H1 (cell line): Measurements from ENCODE around the gene LDLRAD4. TPM values are rescaled to one million over a fixed set of nuclear protein-coding genes. Genes with fewer than 3 reads are reported as not detected.

ENCODE experiments used
- CTCF ChIA-PET: fragments of 300-600 bp; sonication (Branson Sonifier 250); formaldehyde crosslinking; loops from one replicate; lab custom pipeline; 2021; ENCODE audit not compliant: partially characterized antibody; lab: Charles Lee
- POLR2A ChIA-PET: fragments of 300-600 bp; sonication (Branson Sonifier 250); formaldehyde crosslinking; loops from one replicate; lab custom pipeline; 2021; ENCODE audit warnings: inconsistent platforms; ENCODE audit not compliant: partially characterized antibody; lab: Charles Lee
- DNase-seq, 2 experiments: peaks; one replicate each; pipeline versions ENCODE4 v3.0.0 to v3.0.0-alpha.2; 2010 to 2022; ENCODE audit warnings: low spot score in 2 of 2, low read depth in 1 of 2, mixed read lengths in 1 of 2
- FAIRE-seq: peaks from 2 replicates; lab custom pipeline; 2011; peaks lifted over from hg19 to GRCh38; lab: Jason Lieb, UNC
- H2AFZ ChIP-seq: 2 replicates; pipeline ENCODE4 v1.8.1; 2012; ENCODE audit warnings: low read length, inconsistent platforms
- H2AK5ac ChIP-seq: 2 replicates; pipeline ENCODE4 v1.6.1; 2013; ENCODE audit warnings: low read depth, low read length
- H2BK120ac ChIP-seq: replicated peaks from 2 replicates; pipeline ENCODE3; 2013; ENCODE audit warnings: low read depth, low read length, inconsistent platforms
- H2BK12ac ChIP-seq: 2 replicates; pipeline ENCODE4 v1.6.1; 2013; ENCODE audit warnings: low read depth, low read length
- H2BK15ac ChIP-seq: 2 replicates; pipeline ENCODE4 v1.6.1; 2013; ENCODE audit warnings: low read length
- H2BK20ac ChIP-seq: 2 replicates; pipeline ENCODE4 v1.6.1; 2013; ENCODE audit warnings: low read length
- H2BK5ac ChIP-seq: 2 replicates; pipeline ENCODE4 v1.6.1; 2013; ENCODE audit warnings: low read depth, low read length
- H3K14ac ChIP-seq: 2 replicates; pipeline ENCODE4 v1.6.1; 2013; ENCODE audit warnings: inconsistent platforms; ENCODE audit not compliant: insufficient read length
- H3K18ac ChIP-seq: 2 replicates; pipeline ENCODE4 v1.6.1; 2013; ENCODE audit warnings: low read length; ENCODE audit errors: extremely low read depth
- H3K23ac ChIP-seq: 2 replicates; pipeline ENCODE4 v1.6.1; 2013; ENCODE audit warnings: inconsistent platforms; ENCODE audit not compliant: insufficient read length
- H3K23me2 ChIP-seq: 2 replicates; pipeline ENCODE4 v1.6.1; 2013; ENCODE audit warnings: low read depth, low read length
- H3K27ac ChIP-seq: 2 replicates; pipeline ENCODE4 v1.6.1; 2011; ENCODE audit warnings: low read depth, low read length, inconsistent platforms
- H3K27me3 ChIP-seq, 4 experiments: replicated peaks in 1 of 4; 1 replicate in 1 of 4; 2 replicates in 3 of 4; pipeline versions ENCODE4 v1.6.1 to v1.8.1; 2011 to 2013; ENCODE audit warnings: low read length in 3 of 4, mild to moderate bottlenecking in 3 of 4, inconsistent platforms in 2 of 4, mixed read lengths in 2 of 4, moderate library complexity in 1 of 4; ENCODE audit not compliant: control insufficient read depth in 3 of 4, insufficient read depth in 3 of 4; ENCODE audit errors: extremely low read depth in 1 of 4
- H3K36me3 ChIP-seq, 4 experiments: 2 replicates each; pipeline versions ENCODE4 v1.6.1 to v1.8.1; 2011 to 2013; ENCODE audit warnings: mild to moderate bottlenecking in 4 of 4, low read length in 3 of 4, moderate library complexity in 2 of 4, control low read depth in 1 of 4, inconsistent platforms in 1 of 4; ENCODE audit not compliant: insufficient read depth in 4 of 4, control insufficient read depth in 2 of 4
- H3K4ac ChIP-seq: replicated peaks from 2 replicates; pipeline ENCODE3; 2013; ENCODE audit warnings: low read length, low read depth, mixed read lengths, inconsistent platforms; ENCODE audit not compliant: insufficient read length
- H3K4me1 ChIP-seq, 4 experiments: replicated peaks in 1 of 4; 1 replicate in 1 of 4; 2 replicates in 3 of 4; pipeline versions ENCODE4 v1.6.1 to v1.8.1; 2011 to 2013; ENCODE audit warnings: low read length in 3 of 4, inconsistent platforms in 2 of 4, mixed read lengths in 1 of 4; ENCODE audit not compliant: insufficient read depth in 4 of 4, control insufficient read depth in 3 of 4
- H3K4me2 ChIP-seq, 2 experiments: 2 replicates each; pipeline versions ENCODE4 v1.6.1 to v1.8.1; 2011 to 2013; ENCODE audit warnings: low read depth in 2 of 2, low read length in 2 of 2, control low read depth in 1 of 2, inconsistent platforms in 1 of 2, mild to moderate bottlenecking in 1 of 2; ENCODE audit not compliant: insufficient read depth in 1 of 2
- H3K4me3 ChIP-seq, 4 experiments: fragments of 200-600, 300-600 bp in 1 of 4; sonication (generic), shearing (Covaris generic), sonication (Bioruptor Twin) in 1 of 4; 2 replicates each; pipeline versions ENCODE4 v1.5.1 to v1.8.1; 2011 to 2016; ENCODE audit warnings: low read length in 4 of 4, low read depth in 3 of 4, control low read depth in 2 of 4, inconsistent platforms in 2 of 4, mild to moderate bottlenecking in 2 of 4, mixed read lengths in 1 of 4, moderate library complexity in 1 of 4; ENCODE audit not compliant: insufficient read depth in 2 of 4; ENCODE audit errors: extremely low read depth in 1 of 4
- H3K56ac ChIP-seq: replicated peaks from 2 replicates; pipeline ENCODE3; 2013; ENCODE audit warnings: low read depth, mild to moderate bottlenecking, mixed read lengths, low read length, inconsistent platforms; ENCODE audit not compliant: insufficient read length
- H3K79me1 ChIP-seq: 2 replicates; pipeline ENCODE4 v1.6.1; 2013; ENCODE audit warnings: low read depth, low read length, control low read depth
- H3K79me2 ChIP-seq, 2 experiments: 2 replicates each; pipeline versions ENCODE4 v1.6.1 to v1.8.1; 2012 to 2013; ENCODE audit warnings: low read length in 2 of 2, mild to moderate bottlenecking in 2 of 2, inconsistent platforms in 1 of 2; ENCODE audit not compliant: insufficient read depth in 2 of 2, control insufficient read depth in 1 of 2
- H3K9ac ChIP-seq, 4 experiments: replicated peaks in 1 of 4; 1 replicate in 1 of 4; 2 replicates in 3 of 4; pipeline versions ENCODE4 v1.6.1 to v1.8.1; 2011 to 2013; ENCODE audit warnings: low read depth in 3 of 4, low read length in 3 of 4, control low read depth in 2 of 4, mild to moderate bottlenecking in 2 of 4, moderate library complexity in 2 of 4, inconsistent platforms in 1 of 4; ENCODE audit errors: extremely low read depth in 1 of 4
- H3K9me3 ChIP-seq, 2 experiments: 2 replicates each; pipeline versions ENCODE4 v1.6.1 to v1.8.1; 2012 to 2013; ENCODE audit warnings: mild to moderate bottlenecking in 2 of 2, moderate library complexity in 2 of 2, control low read depth in 1 of 2, inconsistent platforms in 1 of 2, low read depth in 1 of 2, low read length in 1 of 2, mixed read lengths in 1 of 2; ENCODE audit not compliant: insufficient read depth in 2 of 2
- H4K20me1 ChIP-seq, 2 experiments: replicated peaks in 1 of 2; 2 replicates each; pipeline versions ENCODE3 to v1.8.1; 2011 to 2013; ENCODE audit warnings: inconsistent platforms in 2 of 2, low read length in 2 of 2, mild to moderate bottlenecking in 1 of 2; ENCODE audit not compliant: insufficient read depth in 2 of 2, control insufficient read depth in 1 of 2
- H4K5ac ChIP-seq: 2 replicates; pipeline ENCODE4 v1.6.1; 2013; ENCODE audit warnings: low read length, low read depth, mixed read lengths, inconsistent platforms; ENCODE audit not compliant: insufficient read length
- H4K8ac ChIP-seq: 2 replicates; pipeline ENCODE4 v1.8.0; 2013; ENCODE audit warnings: mild to moderate bottlenecking, moderate library complexity, low read length, inconsistent platforms; ENCODE audit not compliant: insufficient read depth; ENCODE audit errors: extremely low read depth
- H4K91ac ChIP-seq: replicated peaks from 2 replicates; pipeline ENCODE3; 2013; ENCODE audit warnings: low read length, mixed read lengths, inconsistent platforms; ENCODE audit not compliant: insufficient read length
- ATF2 ChIP-seq: IDR thresholded peaks from 2 replicates; pipeline ENCODE4 v1.6.1; 2012; ENCODE audit warnings: low read length, inconsistent platforms
- CEBPB ChIP-seq: IDR thresholded peaks from 2 replicates; pipeline ENCODE4 v1.6.1; 2012; ENCODE audit warnings: low read depth, low read length
- CHD1 ChIP-seq: IDR thresholded peaks from 2 replicates; pipeline ENCODE4 v1.6.1; 2012; ENCODE audit warnings: low read depth, low read length, improper control_type of control experiment
- GTF2F1 ChIP-seq: IDR thresholded peaks from 2 replicates; pipeline ENCODE4 v1.6.1; 2012; ENCODE audit warnings: low read depth, low read length, improper control_type of control experiment, borderline replicate concordance
- JUND ChIP-seq: IDR thresholded peaks from 2 replicates; pipeline ENCODE4 v1.6.1; 2011; ENCODE audit warnings: mild to moderate bottlenecking, improper control_type of control experiment, low read length
- KDM1A ChIP-seq: fragments of 200-600, 300-600 bp; sonication (generic); IDR thresholded peaks from 2 replicates; pipeline ENCODE4 v1.7.1; 2016; ENCODE audit warnings: mild to moderate bottlenecking, low read length, borderline replicate concordance
- NRF1 ChIP-seq: IDR thresholded peaks from 2 replicates; pipeline ENCODE4 v1.6.1; 2011; ENCODE audit warnings: mild to moderate bottlenecking, low read depth, low read length, improper control_type of control experiment
- SAP30 ChIP-seq: fragments of 300-600 bp; sonication (generic); IDR thresholded peaks from 2 replicates; pipeline ENCODE4 v1.7.1; 2012; ENCODE audit warnings: low read length, moderate library complexity, mild to moderate bottlenecking, inconsistent platforms; ENCODE audit not compliant: insufficient read depth, insufficient replicate concordance
- SIRT6 ChIP-seq: IDR thresholded peaks from one replicate; pipeline ENCODE4 v1.7.1; 2012; ENCODE audit warnings: low read length, inconsistent platforms
- SIX5 ChIP-seq: IDR thresholded peaks from 2 replicates; pipeline ENCODE4 v1.6.1; 2011; ENCODE audit warnings: mild to moderate bottlenecking, low read depth, low read length
- TAF7 ChIP-seq: optimal IDR thresholded peaks from 2 replicates; pipeline ENCODE3; 2011; ENCODE audit warnings: low read depth, mild to moderate bottlenecking, inconsistent platforms, low read length, moderate library complexity, borderline replicate concordance
- TBP ChIP-seq: IDR thresholded peaks from 2 replicates; pipeline ENCODE4 v1.6.1; 2011; ENCODE audit warnings: low read depth, low read length, improper control_type of control experiment
- USF2 ChIP-seq: IDR thresholded peaks from 2 replicates; pipeline ENCODE4 v1.6.1; 2011; ENCODE audit warnings: low read length, improper control_type of control experiment
- WGBS, 2 experiments: shearing (Covaris generic) in 1 of 2; methylation state at CpG; one replicate each; pipeline versions ENCODE4 v1.1.6 to v1.1.7; 2013 to 2015; ENCODE audit warnings: low lambda C conversion rate in 2 of 2, mixed read lengths in 2 of 2, inconsistent platforms in 1 of 2, low coverage in 1 of 2, missing lambda C conversion rate in 1 of 2; ENCODE audit not compliant: insufficient replicate concordance in 2 of 2, insufficient coverage in 1 of 2, insufficient read length in 1 of 2; ENCODE audit errors: extremely low coverage in 1 of 2, missing lambda C conversion rate in 1 of 2; 5-methylcytosine and 5-hydroxymethylcytosine counted together
- polyA plus RNA-seq, 7 experiments: library from polyadenylated mRNA; depleted of rRNA in 3 of 7; stranded (reverse) in 5 of 7; unstranded in 2 of 7; fragments of >200 nt in 5 of 7; fragments of 200-250 nt in 2 of 7; gene quantifications; 1 replicate in 5 of 7; 2 replicates in 1 of 7; 4 replicates in 1 of 7; pipeline versions ENCODE4 v1.2.1 to v1.2.3, GENCODE V29; 2011 to 2013; ENCODE audit warnings: missing spikeins in 2 of 7, mixed read lengths in 2 of 7
- total RNA-seq: library from RNA; stranded (reverse); fragmentation: NEBNext Ultra II Directional; extraction: Animal tissue kit (Norgen Biotek cat#: 25700); gene quantifications from 2 replicates; pipeline ENCODE4 v1.2.1, GENCODE V29; 2021

LDLRAD4 gene
- total and polyA plus RNA-seq, 2 of the 8 experiments (the other 6 are each of a cell fraction or from before 2014, with no cell fraction given), result 0.77 to 1.4 TPM

- POLR2A ChIA-PET, result no interaction called here
- DNase-seq, result no peak
- WGBS, 2 experiments, result 95% methylated on average over 5 of the region's 5 CpGs; no CpG with 5 or more reads in 1 of the 2 experiments
Measured at GRCh38 chr18:13461469-13461868, 242.9 kb downstream of the LDLRAD4 start.

More at GRCh38 chr18:13461469-13461868, 242.9 kb downstream of the LDLRAD4 start:
- H3K27ac ChIP-seq, result no peak overlapping the region
- H3K4me2 ChIP-seq, result no peak overlapping the region
- no peak overlapping the region for H3K4ac ChIP-seq
- H2BK12ac ChIP-seq, result no peak overlapping the region
- H3K36me3 ChIP-seq, result no peaks in the 10 kb centered on the region
- CTCF ChIA-PET, result no interaction called here
- no peak overlapping the region for H3K4me3 ChIP-seq
- no peak overlapping the region for H4K5ac ChIP-seq
- no peak overlapping the region for H3K14ac ChIP-seq
- H2AFZ ChIP-seq, result no peak overlapping the region
- H3K56ac ChIP-seq, result no peak overlapping the region
- H3K23ac ChIP-seq, result no peak overlapping the region
- no peak overlapping the region for H2BK15ac ChIP-seq
- no peaks in the 10 kb centered on the region for H4K20me1 ChIP-seq
- no peak overlapping the region for H2BK120ac ChIP-seq
- H3K9ac ChIP-seq, result no peak overlapping the region
- H4K91ac ChIP-seq, result no peak overlapping the region
- TF ChIP-seq CEBPB (no peak), ATF2 (no peak), SIX5 (no peak), USF2 (no peak), NRF1 (no peak), TAF7 (no peak), SAP30 (no peak), CHD1 (no peak), TBP (no peak), SIRT6 (no peak), JUND (no peak), KDM1A (no peak), GTF2F1 (no peak)
- TF ChIP-seq, all 59 proteins: peak for 0
- Histone ChIP-seq H4K8ac (no peak overlapping the region), H2AK5ac (no peak overlapping the region), H3K79me1 (no peaks in the 10 kb centered on the region), H3K79me2 (no peaks in the 10 kb centered on the region), H3K27me3 (no peaks in the 10 kb centered on the region), H3K9me3 (no peaks in the 10 kb centered on the region), H2BK5ac (no peak overlapping the region), H2BK20ac (no peak overlapping the region), H3K4me1 (no peaks in the 10 kb centered on the region; a peak in 1 of 7 replicates), H3K23me2 (no peaks in the 10 kb centered on the region), H3K18ac (no peak overlapping the region)
- no peak for FAIRE-seq
